Parathyroid adenoma (tissue), 2 donors: ENCODE measurements around the gene RNF40.

Experiments
- H2AFZ ChIP-seq: fragments of 300-600 bp; sonication (generic); one replicate; pipeline ENCODE4 v1.7.0; 2017; ENCODE audit warnings: antibody characterized with exemption, mild to moderate bottlenecking
- H3K27ac ChIP-seq: fragments of 300-600 bp; sonication (generic); one replicate; pipeline ENCODE4 v1.7.0; 2017
- H3K27me3 ChIP-seq: fragments of 300-600 bp; sonication (generic); one replicate; pipeline ENCODE4 v1.7.0; 2017; ENCODE audit warnings: low read length; ENCODE audit not compliant: control insufficient read depth, insufficient read depth
- H3K36me3 ChIP-seq: fragments of 300-600 bp; sonication (generic); one replicate; pipeline ENCODE4 v1.7.0; 2017; ENCODE audit warnings: low read length; ENCODE audit not compliant: control insufficient read depth, insufficient read depth
- H3K4me1 ChIP-seq: fragments of 300-600 bp; sonication (generic); one replicate; pipeline ENCODE4 v1.7.0; 2017; ENCODE audit warnings: control low read depth
- H3K4me2 ChIP-seq: fragments of 300-600 bp; sonication (generic); one replicate; pipeline ENCODE4 v1.7.0; 2017; ENCODE audit warnings: low read length
- H3K4me3 ChIP-seq: fragments of 300-600 bp; sonication (generic); one replicate; pipeline ENCODE4 v1.7.0; 2017; ENCODE audit warnings: low read depth, low read length
- H3K79me2 ChIP-seq: fragments of 300-600 bp; sonication (generic); one replicate; pipeline ENCODE4 v1.7.0; 2017; ENCODE audit warnings: control low read depth
- H3K9ac ChIP-seq: fragments of 300-600 bp; sonication (generic); one replicate; pipeline ENCODE4 v1.7.0; 2017; ENCODE audit warnings: mild to moderate bottlenecking
- H3K9me3 ChIP-seq: fragments of 300-600 bp; sonication (generic); one replicate; pipeline ENCODE4 v1.7.0; 2017; ENCODE audit warnings: low read length; ENCODE audit not compliant: control insufficient read depth
- CTCF ChIP-seq: fragments of 300-600 bp; sonication (generic); IDR thresholded peaks from one replicate; pipeline ENCODE4 v1.7.0; 2017; ENCODE audit warnings: antibody characterized with exemption, mild to moderate bottlenecking
- donor health status: primary hyperparathyroidism.

The RNF40 gene

GRCh38 chr16:30766206-30766932, 4.2 kb downstream of the RNF40 start:
- Histone ChIP-seq H3K4me2 (no peak overlapping the region), H3K9me3 (no peaks in the 10 kb centered on the region), H3K79me2 (peaks cover 11% of the 10 kb centered on the region), H3K9ac (no peak overlapping the region), H3K27ac (no peak overlapping the region), H2AFZ (no peak overlapping the region), H3K4me1 (peaks cover 9% of the 10 kb centered on the region), H3K4me3 (no peak overlapping the region), H3K27me3 (no peaks in the 10 kb centered on the region), H3K36me3 (no peaks in the 10 kb centered on the region)
- TF ChIP-seq CTCF, result no peak

GRCh38 chr16:30766933-30767284, 4.8 kb downstream of the RNF40 start:
- H3K4me1 ChIP-seq, result peaks cover 9% of the 10 kb centered on the region
- no peak overlapping the region for H3K9ac ChIP-seq
- no peak overlapping the region for H3K4me3 ChIP-seq
- peaks cover 9% of the 10 kb centered on the region for H3K79me2 ChIP-seq
- H3K36me3 ChIP-seq, result no peaks in the 10 kb centered on the region
- no peaks in the 10 kb centered on the region for H3K27me3 ChIP-seq
- no peaks in the 10 kb centered on the region for H3K9me3 ChIP-seq
- H3K27ac ChIP-seq, result no peak overlapping the region
- H3K4me2 ChIP-seq, result no peak overlapping the region
- H2AFZ ChIP-seq, result no peak overlapping the region
- TF ChIP-seq CTCF, result no peak

GRCh38 chr16:30767767-30768465, 5.8 kb downstream of the RNF40 start:
- no peak overlapping the region for H2AFZ ChIP-seq
- H3K79me2 ChIP-seq, result peaks cover 4% of the 10 kb centered on the region
- no peak overlapping the region for H3K4me3 ChIP-seq
- H3K27ac ChIP-seq, result no peak overlapping the region
- no peaks in the 10 kb centered on the region for H3K36me3 ChIP-seq
- H3K9ac ChIP-seq, result no peak overlapping the region
- no peaks in the 10 kb centered on the region for H3K27me3 ChIP-seq
- H3K9me3 ChIP-seq, result no peaks in the 10 kb centered on the region
- peaks cover 5% of the 10 kb centered on the region for H3K4me1 ChIP-seq
- no peak overlapping the region for H3K4me2 ChIP-seq
- TF ChIP-seq CTCF, result no peak

GRCh38 chr16:30768583-30769181, 6.6 kb downstream of the RNF40 start:
- no peaks in the 10 kb centered on the region for H3K9me3 ChIP-seq
- H3K79me2 ChIP-seq, result no peaks in the 10 kb centered on the region
- no peak overlapping the region for H2AFZ ChIP-seq
- no peaks in the 10 kb centered on the region for H3K27me3 ChIP-seq
- H3K9ac ChIP-seq, result no peak overlapping the region
- H3K4me2 ChIP-seq, result no peak overlapping the region
- H3K4me3 ChIP-seq, result no peak overlapping the region
- H3K4me1 ChIP-seq, result no peaks in the 10 kb centered on the region
- no peaks in the 10 kb centered on the region for H3K36me3 ChIP-seq
- no peak overlapping the region for H3K27ac ChIP-seq
- TF ChIP-seq CTCF, result no peak
